Lower leg skin (tissue), 3 donors: ENCODE data around the gene MOV10.

Experiments used
- CTCF ChIP-seq, 3 donors: fragments of 450-650 bp; IDR thresholded peaks; one replicate each; pipeline ENCODE4 v1.5.1; 2016; ENCODE audit warnings: antibody characterized with exemption in 3 of 3, mild to moderate bottlenecking in 3 of 3, moderate library complexity in 2 of 3
- POLR2A ChIP-seq, 2 donors: fragments of 450-650 bp; IDR thresholded peaks; one replicate each; pipeline ENCODE4 v1.6.1; 2016 to 2017; ENCODE audit warnings: antibody characterized with exemption in 2 of 2, mild to moderate bottlenecking in 1 of 2, moderate library complexity in 1 of 2

- TF ChIP-seq CTCF (IDR thresholded peaks at IDR 0.05) (no peak), POLR2A (IDR thresholded peaks at IDR 0.05) (no peak)
These were observed 63.1 kb downstream of the MOV10 start for GRCh38 chr1:112737573-112737972.
